Fibroblast of lung (primary cell): ENCODE results near the gene B3GALNT2. TPM values are rescaled to one million over a fixed set of nuclear protein-coding genes. Genes with fewer than 3 reads are reported as not detected.
A peak's percentile ranks its signal among the peaks of the same experiment; 100 is the strongest.

Experiments
- DNase-seq, 2 donors: peaks; one replicate each; pipeline versions ENCODE4 v3.0.0 to v3.0.0-alpha.2; 2010; ENCODE audit warnings: low read depth in 2 of 2
- H2AFZ ChIP-seq: 2 replicates; pipeline ENCODE4 v1.5.1; 2012; ENCODE audit warnings: low read length, control low read depth, inconsistent platforms
- H3K27ac ChIP-seq: 2 replicates; pipeline ENCODE4 v1.5.1; 2011; ENCODE audit warnings: low read length, control low read depth; ENCODE audit not compliant: insufficient read depth
- H3K27me3 ChIP-seq: 2 replicates; pipeline ENCODE4 v1.5.1; 2011; ENCODE audit warnings: mild to moderate bottlenecking, low read length; ENCODE audit not compliant: control insufficient read depth, insufficient read depth
- H3K36me3 ChIP-seq: 2 replicates; pipeline ENCODE4 v1.5.1; 2011; ENCODE audit warnings: low read length; ENCODE audit not compliant: control insufficient read depth, insufficient read depth
- H3K4me1 ChIP-seq: 2 replicates; pipeline ENCODE4 v1.5.1; 2011; ENCODE audit warnings: low read length; ENCODE audit not compliant: control insufficient read depth, insufficient read depth; ENCODE audit errors: extremely low read depth
- H3K4me2 ChIP-seq: 2 replicates; pipeline ENCODE4 v1.5.1; 2011; ENCODE audit warnings: low read length, control low read depth; ENCODE audit not compliant: insufficient read depth; ENCODE audit errors: extremely low read depth
- H3K4me3 ChIP-seq, 4 experiments: fragments of 200-600 bp in 1 of 4; sonication (generic) in 1 of 4; replicated peaks in 1 of 4; 2 replicates each; pipeline ENCODE4 v1.5.1; 2011 to 2016; ENCODE audit warnings: low read length in 4 of 4, low read depth in 3 of 4, mild to moderate bottlenecking in 3 of 4, control low read depth in 2 of 4, inconsistent platforms in 1 of 4, mixed read lengths in 1 of 4; ENCODE audit not compliant: insufficient read depth in 1 of 4; ENCODE audit errors: control extremely low read depth in 1 of 4
- H3K79me2 ChIP-seq: 2 replicates; pipeline ENCODE4 v1.5.1; 2012; ENCODE audit warnings: mild to moderate bottlenecking, low read length, inconsistent platforms; ENCODE audit not compliant: control insufficient read depth, insufficient read depth
- H3K9ac ChIP-seq: 2 replicates; pipeline ENCODE4 v1.5.1; 2011; ENCODE audit warnings: mild to moderate bottlenecking, low read length, control low read depth; ENCODE audit not compliant: insufficient read depth
- H3K9me3 ChIP-seq: 2 replicates; pipeline ENCODE4 v1.5.1; 2012; ENCODE audit warnings: low read depth, low read length; ENCODE audit not compliant: control insufficient read depth, insufficient read depth
- H4K20me1 ChIP-seq: 2 replicates; pipeline ENCODE4 v1.5.1; 2011; ENCODE audit warnings: low read length; ENCODE audit not compliant: control insufficient read depth, insufficient read depth; ENCODE audit errors: extremely low read depth
- EZH2 ChIP-seq: IDR thresholded peaks from 2 replicates; pipeline ENCODE4 v1.5.1; 2012; ENCODE audit warnings: low read length, control low read depth, mild to moderate bottlenecking; ENCODE audit errors: missing control alignments
- polyA plus RNA-seq, 2 donors: library from polyadenylated mRNA; depleted of rRNA in 1 of 2; stranded (reverse) in 1 of 2; unstranded in 1 of 2; fragments of >200 nt; gene quantifications; 2 replicates each; pipeline ENCODE4 v1.2.1, GENCODE V29; 2011 to 2012; ENCODE audit warnings: missing spikeins in 1 of 2
- total RNA-seq: library from RNA; depleted of rRNA; stranded (reverse); fragments of >200 nt; gene quantifications from 2 replicates; pipeline ENCODE4 v1.2.1, GENCODE V29; 2014
- TF ChIP-seq, protein P1 (sequence below), 2 donors: IDR thresholded peaks in 1 of 2; conservative IDR thresholded peaks in 1 of 2; 1 replicate in 1 of 2; 2 replicates in 1 of 2; pipeline ENCODE4 v1.5.1; 2011 to 2012; ENCODE audit warnings: low read length in 2 of 2, control low read depth in 1 of 2, inconsistent platforms in 1 of 2, low read depth in 1 of 2, mild to moderate bottlenecking in 1 of 2

Gene B3GALNT2
- total and polyA plus RNA-seq, 2 donors (not counting 1 experiment from before 2014, with no cell fraction given), result 23.1 to 51.4 TPM

DNA sequence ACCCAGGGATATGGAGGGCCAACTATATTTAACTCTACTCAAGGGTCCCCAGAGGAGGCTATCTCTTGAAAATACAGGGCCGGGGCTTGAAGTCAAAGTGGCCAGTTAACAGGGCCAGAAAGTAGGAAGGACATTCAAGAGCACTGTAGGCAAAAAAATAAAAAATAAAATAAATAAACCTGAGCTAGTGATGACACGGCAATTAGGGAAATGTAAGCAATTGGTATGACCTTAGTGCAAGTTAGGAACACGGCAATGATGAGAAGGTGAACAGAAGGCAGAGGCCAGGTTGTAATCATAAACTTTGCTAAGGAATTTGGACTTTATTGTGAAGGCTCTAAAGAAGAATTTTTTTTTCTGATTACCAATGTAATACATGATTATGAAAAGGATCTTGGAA, 3.4 kb upstream of the B3GALNT2 start:
- Histone ChIP-seq H3K27me3 (no peaks in the 10 kb centered on the region), H3K4me3 (no peak overlapping the region), H3K27ac (no peak overlapping the region), H3K79me2 (peaks cover 4% of the 10 kb centered on the region), H2AFZ (no peak overlapping the region), H3K4me1 (no peaks in the 10 kb centered on the region), H4K20me1 (no peaks in the 10 kb centered on the region), H3K36me3 (no peaks in the 10 kb centered on the region), H3K9me3 (no peaks in the 10 kb centered on the region), H3K4me2 (no peak overlapping the region), H3K9ac (no peak overlapping the region)
- TF ChIP-seq, protein P1, sequence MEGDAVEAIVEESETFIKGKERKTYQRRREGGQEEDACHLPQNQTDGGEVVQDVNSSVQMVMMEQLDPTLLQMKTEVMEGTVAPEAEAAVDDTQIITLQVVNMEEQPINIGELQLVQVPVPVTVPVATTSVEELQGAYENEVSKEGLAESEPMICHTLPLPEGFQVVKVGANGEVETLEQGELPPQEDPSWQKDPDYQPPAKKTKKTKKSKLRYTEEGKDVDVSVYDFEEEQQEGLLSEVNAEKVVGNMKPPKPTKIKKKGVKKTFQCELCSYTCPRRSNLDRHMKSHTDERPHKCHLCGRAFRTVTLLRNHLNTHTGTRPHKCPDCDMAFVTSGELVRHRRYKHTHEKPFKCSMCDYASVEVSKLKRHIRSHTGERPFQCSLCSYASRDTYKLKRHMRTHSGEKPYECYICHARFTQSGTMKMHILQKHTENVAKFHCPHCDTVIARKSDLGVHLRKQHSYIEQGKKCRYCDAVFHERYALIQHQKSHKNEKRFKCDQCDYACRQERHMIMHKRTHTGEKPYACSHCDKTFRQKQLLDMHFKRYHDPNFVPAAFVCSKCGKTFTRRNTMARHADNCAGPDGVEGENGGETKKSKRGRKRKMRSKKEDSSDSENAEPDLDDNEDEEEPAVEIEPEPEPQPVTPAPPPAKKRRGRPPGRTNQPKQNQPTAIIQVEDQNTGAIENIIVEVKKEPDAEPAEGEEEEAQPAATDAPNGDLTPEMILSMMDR (conservative IDR thresholded peaks at IDR 0.05 in 1 of 2, IDR thresholded peaks at IDR 0.05 in 1 of 2; ENCODE audit: low read depth in 1 of 2, low read length in 2 of 2), result no peak
- TF ChIP-seq EZH2, result no peak
- DNase-seq, result no peak

- no peak for TF ChIP-seq EZH2
- TF ChIP-seq, protein P1 (conservative IDR thresholded peaks at IDR 0.05 in 1 of 2, IDR thresholded peaks at IDR 0.05 in 1 of 2; ENCODE audit: low read depth in 1 of 2, low read length in 2 of 2), result peak; percentile 72 to 73
- Histone ChIP-seq H3K36me3 (no peaks in the 10 kb centered on the region), H3K4me1 (peaks cover 2% of the 10 kb centered on the region), H3K4me3 (peak overlapping the region; percentile 80 to 93 (median 84)), H3K79me2 (peaks cover 30% of the 10 kb centered on the region), H2AFZ (peak overlapping the region; percentile 97), H3K27me3 (no peaks in the 10 kb centered on the region), H3K9ac (peak overlapping the region; percentile 85), H3K9me3 (no peaks in the 10 kb centered on the region), H3K27ac (peak overlapping the region; percentile 99), H4K20me1 (no peaks in the 10 kb centered on the region), H3K4me2 (peak overlapping the region; percentile 64)
- peak; percentile 98 to 99 for DNase-seq
Measured at GRCh38 chr1:235504494-235505222, 406 bp upstream of the B3GALNT2 start.

- TF ChIP-seq EZH2, result no peak
- TF ChIP-seq, protein P1 (conservative IDR thresholded peaks at IDR 0.05 in 1 of 2, IDR thresholded peaks at IDR 0.05 in 1 of 2; ENCODE audit: low read depth in 1 of 2, low read length in 2 of 2), result no peak
- Histone ChIP-seq H3K9ac (peak overlapping the region; percentile 85), H3K4me1 (peaks cover 2% of the 10 kb centered on the region), H3K9me3 (no peaks in the 10 kb centered on the region), H3K4me3 (peak overlapping the region; percentile 70 to 88 (median 82)), H3K36me3 (no peaks in the 10 kb centered on the region), H3K4me2 (peak overlapping the region; percentile 90), H3K79me2 (peaks cover 34% of the 10 kb centered on the region), H3K27me3 (no peaks in the 10 kb centered on the region), H2AFZ (peak overlapping the region; percentile 82), H4K20me1 (no peaks in the 10 kb centered on the region), H3K27ac (peak overlapping the region; percentile 84)
- DNase-seq, result peak; percentile 51 to 62
Measured at GRCh38 chr1:235503403-235504121, 690 bp downstream of the B3GALNT2 start.
